ENCODE results near the gene PCGF1.

DNA sequence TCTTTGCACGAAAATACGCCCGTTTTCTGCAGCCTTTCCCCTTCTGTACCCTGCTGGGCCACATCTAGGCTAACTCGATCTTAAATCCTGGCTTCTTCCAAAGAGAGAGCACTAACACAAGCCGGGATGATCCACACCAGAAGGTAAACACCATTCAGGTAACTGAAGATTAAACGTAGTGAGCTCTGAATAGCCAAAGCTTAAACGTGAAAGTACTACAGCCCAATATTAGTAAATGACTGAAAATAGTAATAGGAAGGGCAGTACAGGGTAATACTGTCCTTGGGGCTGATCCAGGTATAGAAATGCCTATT is 34.6 kb downstream of the PCGF1 start:
- TF ChIP-seq POLR2A (IDR thresholded peaks at IDR 0.05) (no peak), POLR2AphosphoS5 (IDR thresholded peaks at IDR 0.05) (no peak)
- TF ChIP-seq, protein P1, sequence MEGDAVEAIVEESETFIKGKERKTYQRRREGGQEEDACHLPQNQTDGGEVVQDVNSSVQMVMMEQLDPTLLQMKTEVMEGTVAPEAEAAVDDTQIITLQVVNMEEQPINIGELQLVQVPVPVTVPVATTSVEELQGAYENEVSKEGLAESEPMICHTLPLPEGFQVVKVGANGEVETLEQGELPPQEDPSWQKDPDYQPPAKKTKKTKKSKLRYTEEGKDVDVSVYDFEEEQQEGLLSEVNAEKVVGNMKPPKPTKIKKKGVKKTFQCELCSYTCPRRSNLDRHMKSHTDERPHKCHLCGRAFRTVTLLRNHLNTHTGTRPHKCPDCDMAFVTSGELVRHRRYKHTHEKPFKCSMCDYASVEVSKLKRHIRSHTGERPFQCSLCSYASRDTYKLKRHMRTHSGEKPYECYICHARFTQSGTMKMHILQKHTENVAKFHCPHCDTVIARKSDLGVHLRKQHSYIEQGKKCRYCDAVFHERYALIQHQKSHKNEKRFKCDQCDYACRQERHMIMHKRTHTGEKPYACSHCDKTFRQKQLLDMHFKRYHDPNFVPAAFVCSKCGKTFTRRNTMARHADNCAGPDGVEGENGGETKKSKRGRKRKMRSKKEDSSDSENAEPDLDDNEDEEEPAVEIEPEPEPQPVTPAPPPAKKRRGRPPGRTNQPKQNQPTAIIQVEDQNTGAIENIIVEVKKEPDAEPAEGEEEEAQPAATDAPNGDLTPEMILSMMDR (IDR thresholded peaks at IDR 0.05 in 8 of 11, conservative IDR thresholded peaks at IDR 0.05 in 3 of 11): no peak

Measured in spleen (tissue), 7 donors.